Activated CD4-positive, alpha-beta T cell treated with anti-CD3 and anti-CD28 coated beads, Interleukin-2, amount 50 U/mL, for 16 hours (primary cell): ENCODE results near the gene KIF26B.
"Not testable (repeated sequence)": the region's sequence is repeated elsewhere in the genome, so short reads cannot be mapped to it uniquely, and the experiment has no call there.

ENCODE experiments used
- DNase-seq: peaks from one replicate; pipeline ENCODE4 v3.0.0-alpha.2; 2020

KIF26B gene

GRCh38 chr1:245332085-245332484, 177.3 kb downstream of the KIF26B start:
- DNase-seq = no peak

GRCh38 chr1:245332513-245332912, 177.7 kb downstream of the KIF26B start:
- DNase-seq = peak; percentile 32

- DNase-seq = no peak
Measured at GRCh38 chr1:245334235-245334634, 179.4 kb downstream of the KIF26B start.

- DNase-seq = no peak
Measured at GRCh38 chr1:245334827-245335490, 180.2 kb downstream of the KIF26B start.

GRCh38 chr1:245335684-245336083, 180.9 kb downstream of the KIF26B start:
- DNase-seq = not testable (repeated sequence)

- DNase-seq = no peak
Measured at GRCh38 chr1:245336149-245336983, 181.6 kb downstream of the KIF26B start.

GRCh38 chr1:245336984-245337355, 182.2 kb downstream of the KIF26B start:
- not testable (repeated sequence) for DNase-seq

GRCh38 chr1:245337829-245338484, 183.2 kb downstream of the KIF26B start:
- DNase-seq = no peak

GRCh38 chr1:245338485-245338877, 183.7 kb downstream of the KIF26B start:
- no peak for DNase-seq

GRCh38 chr1:245341743-245342142, 187.0 kb downstream of the KIF26B start:
- DNase-seq = no peak

- no peak for DNase-seq
Measured at GRCh38 chr1:245345191-245345884, 190.6 kb downstream of the KIF26B start.

- DNase-seq = no peak
Measured at GRCh38 chr1:245348626-245349025, 193.8 kb downstream of the KIF26B start.

- no peak for DNase-seq
Measured at GRCh38 chr1:245353411-245353810, 198.6 kb downstream of the KIF26B start.

GRCh38 chr1:245353915-245354775, 199.4 kb downstream of the KIF26B start:
- DNase-seq = no peak

GRCh38 chr1:245355851-245356630, 201.3 kb downstream of the KIF26B start:
- DNase-seq = not testable (repeated sequence)

GRCh38 chr1:245356891-245357585, 202.3 kb downstream of the KIF26B start:
- no peak for DNase-seq

GRCh38 chr1:245359101-245359680, 204.4 kb downstream of the KIF26B start:
- DNase-seq = not testable (repeated sequence)

- DNase-seq = no peak
Measured at GRCh38 chr1:245361065-245361464, 206.3 kb downstream of the KIF26B start.

- DNase-seq = no peak
Measured at GRCh38 chr1:245361951-245362350, 207.2 kb downstream of the KIF26B start.
